Fibroblast of skin of abdomen (primary cell): ENCODE measurements around the gene GSK3A.
A peak's percentile ranks its signal among the peaks of the same experiment; 100 is the strongest.

Source experiments
- DNase-seq: peaks from one replicate; pipeline ENCODE4 v3.0.0-alpha.2; 2013

The GSK3A gene

DNA sequence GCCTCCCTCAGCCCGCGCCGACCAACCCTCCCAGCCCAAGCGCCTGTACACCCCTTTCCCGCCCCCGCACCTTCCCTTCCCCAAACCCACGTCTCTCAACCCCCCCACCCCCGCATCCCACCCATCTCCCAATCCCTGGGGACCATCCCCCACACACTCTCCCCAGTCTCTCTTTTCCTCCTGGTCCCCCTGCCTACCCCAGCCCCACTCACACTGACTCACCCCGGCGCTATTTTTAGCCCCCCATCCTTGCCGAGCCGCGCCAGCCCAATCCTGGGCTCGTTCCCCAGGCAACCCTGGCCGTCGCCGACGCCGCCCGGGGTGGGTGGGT, 38.4 kb upstream of the GSK3A start:
- peak; percentile 67 for DNase-seq

DNA sequence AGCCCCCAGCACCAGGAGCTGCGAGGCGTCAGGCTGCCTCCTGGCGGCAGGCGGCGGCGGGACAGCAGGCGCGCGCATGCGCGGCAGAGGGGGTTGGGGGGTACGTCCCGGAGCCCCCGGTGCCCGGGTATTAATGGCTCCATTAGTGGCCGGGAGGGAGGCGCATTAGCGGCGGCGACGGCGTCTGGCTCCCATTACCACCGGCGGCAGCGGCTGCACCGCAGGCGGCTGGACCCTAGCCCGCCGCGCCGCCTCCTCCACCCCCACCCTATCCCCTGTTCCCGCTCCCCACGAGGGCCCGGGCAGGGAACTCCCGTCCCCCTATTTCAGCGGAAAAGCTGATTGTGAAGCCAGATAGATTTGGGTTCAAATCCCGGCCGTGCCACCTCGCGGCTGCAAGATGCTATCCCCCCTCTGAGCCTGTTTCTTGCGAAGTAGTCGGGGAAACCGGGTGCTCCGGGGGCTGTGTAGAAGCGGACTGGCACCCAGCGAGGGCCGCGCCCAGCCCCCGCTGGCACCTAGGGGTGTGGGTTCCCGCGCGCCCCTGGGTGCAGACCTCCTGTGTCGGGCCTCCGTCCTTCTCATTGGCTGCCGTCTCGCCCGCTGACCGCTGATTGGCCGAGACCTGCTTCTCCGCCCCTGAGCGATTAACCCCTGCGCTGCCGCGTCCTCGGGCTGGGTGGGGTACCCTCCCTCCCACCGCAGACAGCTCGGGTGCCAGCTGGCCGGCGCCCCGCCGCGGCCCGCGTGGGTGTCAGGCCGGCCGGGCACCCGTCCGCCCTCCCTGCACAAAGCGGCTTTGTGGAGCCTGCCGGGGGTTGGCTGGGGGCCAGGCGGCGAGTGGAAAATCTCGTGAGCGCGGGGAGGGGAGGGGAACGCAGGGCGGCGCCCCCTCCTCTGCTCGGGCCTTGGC, 37.8 kb upstream of the GSK3A start:
- peak; percentile 93 for DNase-seq

DNA sequence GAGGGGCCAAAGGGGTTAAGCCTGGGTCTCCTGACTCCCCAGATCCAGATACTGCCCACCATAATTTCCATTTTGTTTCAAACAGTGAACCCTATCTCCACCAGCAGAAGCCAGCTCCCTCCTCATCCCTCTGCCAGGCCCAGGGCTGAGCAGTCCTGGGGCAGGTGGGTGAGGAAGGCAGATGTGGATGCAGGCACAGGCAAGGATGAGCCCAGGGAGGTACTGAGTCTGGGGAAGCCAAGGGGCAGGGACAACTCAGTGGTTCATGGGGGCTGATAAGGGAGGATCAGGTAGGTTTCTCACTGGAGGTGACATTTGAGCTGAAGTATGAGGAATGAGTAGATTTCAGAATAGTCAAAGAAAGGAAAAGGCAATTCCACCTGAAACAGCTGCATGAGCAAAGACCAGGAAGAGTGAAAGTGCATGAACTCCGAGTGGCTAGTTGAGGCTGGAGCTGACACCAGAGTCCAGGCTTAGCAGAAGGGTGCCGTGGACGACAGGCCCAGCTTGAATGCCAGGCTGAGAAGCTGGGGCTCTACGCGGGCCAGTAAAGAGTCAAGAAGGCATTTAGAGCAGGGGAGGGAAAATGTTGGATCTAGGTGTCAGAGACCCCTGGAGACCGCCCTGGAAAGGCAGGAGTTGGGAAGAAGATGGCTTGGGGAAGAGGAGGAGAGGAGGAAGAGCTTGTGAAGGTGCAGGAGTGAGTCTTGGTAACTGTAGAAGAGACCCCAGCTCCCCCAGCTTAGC, 36.9 kb upstream of the GSK3A start:
- DNase-seq = no peak

DNA sequence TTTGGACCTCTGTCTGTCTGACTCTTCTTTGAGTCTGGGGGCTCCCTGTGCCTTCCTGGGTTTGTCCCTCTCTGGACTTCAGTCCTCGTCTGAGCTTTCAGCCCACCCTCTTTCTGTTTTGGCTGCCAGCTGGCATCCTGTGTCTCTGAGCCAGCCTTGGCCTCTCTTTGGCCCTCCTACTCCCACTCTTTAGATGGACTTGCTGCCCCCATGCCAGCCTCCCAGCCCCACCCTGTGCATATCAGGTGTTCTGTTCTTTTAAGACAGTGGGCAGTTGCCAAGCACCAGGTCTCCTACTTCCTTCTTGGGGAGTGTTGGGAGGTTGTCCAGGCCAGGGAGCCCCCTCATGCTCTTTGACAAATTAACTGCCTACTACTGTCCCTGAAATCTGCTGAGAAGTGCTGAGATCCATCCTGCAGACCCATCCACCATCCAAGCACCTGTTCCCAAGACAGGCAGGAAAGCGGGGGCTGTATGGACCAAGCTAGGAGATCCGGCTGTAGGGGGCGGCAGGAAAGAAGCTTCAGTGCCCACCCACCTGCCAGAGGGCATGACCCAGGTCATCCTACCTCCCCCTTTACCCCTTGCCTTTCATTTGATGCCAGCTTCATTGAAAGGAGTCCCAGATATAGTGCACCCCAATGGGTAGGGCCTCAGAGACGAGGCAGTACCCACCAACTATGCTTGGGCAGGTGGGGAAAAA, 36.2 kb upstream of the GSK3A start:
- DNase-seq = no peak

DNA sequence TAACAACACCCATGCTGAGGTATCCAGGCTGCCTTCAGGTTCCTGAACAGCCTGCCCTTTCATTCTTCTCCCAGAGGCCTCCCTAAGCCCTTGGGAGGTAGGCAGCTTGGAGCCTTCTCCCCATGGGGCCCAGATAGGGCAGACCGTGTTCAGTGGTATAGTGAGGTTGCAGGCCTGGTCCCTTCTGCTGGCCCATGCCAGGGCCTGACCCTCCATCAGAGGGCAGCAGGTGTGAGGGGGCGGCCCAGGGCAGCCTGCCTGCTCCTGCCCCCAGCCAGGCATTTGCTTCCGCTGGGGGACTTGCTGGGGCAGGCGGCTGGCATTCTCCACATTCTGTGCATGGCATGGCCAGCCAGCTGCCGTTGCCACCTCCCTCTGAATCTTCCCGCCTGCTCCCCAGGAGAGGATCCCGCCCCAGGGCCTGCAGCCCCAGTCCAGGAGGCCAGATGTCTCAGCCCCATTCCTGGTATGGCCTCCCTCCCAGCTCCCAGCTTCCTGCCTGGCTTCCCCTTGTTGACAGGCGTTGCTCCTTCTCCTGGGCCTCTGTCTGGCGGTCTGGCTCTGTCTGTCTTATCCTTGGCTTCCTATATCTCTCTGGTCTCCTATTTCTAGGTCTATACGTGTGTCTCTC, 35.5 kb upstream of the GSK3A start:
- peak; percentile 41 for DNase-seq

DNA sequence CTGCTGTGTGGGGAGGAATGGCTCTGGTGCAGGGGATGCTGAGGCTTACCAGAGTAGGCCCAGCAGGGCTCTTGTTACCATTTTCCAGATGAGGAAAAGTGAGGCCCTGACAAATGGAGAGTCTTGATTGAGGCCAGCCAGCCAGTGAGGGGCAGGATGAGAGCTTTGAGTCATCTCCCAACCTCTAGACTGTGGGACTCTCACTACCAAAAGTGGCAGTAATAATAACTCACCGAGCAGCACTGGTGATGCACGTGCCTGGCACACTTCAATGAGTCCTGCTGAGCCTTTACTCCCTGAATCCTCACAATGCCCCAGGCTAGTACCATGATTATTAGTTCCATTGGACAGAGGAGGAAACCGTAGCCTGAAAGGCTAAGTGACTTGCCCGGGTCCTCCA, 34.4 kb upstream of the GSK3A start:
- DNase-seq = no peak

DNA sequence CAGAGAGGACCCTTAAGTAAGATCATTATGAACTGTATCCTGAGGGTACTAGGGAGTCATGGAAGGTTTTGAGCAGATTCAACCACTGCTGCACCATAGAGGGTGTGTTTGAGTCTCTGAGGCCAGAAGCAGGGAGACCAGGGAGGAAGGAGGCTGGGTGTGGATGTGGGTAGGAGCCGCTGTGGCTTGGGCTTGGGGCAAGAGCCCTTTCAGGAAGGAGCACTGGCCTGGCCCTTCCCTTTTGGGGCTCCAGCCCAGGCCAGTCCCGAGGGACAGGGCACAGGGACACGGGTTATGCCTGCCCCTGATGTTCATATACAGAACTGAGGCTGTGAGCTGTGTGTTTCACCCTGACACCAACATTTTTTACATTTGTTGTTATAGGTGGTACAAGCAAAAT, 33.9 kb upstream of the GSK3A start:
- DNase-seq = no peak

DNA sequence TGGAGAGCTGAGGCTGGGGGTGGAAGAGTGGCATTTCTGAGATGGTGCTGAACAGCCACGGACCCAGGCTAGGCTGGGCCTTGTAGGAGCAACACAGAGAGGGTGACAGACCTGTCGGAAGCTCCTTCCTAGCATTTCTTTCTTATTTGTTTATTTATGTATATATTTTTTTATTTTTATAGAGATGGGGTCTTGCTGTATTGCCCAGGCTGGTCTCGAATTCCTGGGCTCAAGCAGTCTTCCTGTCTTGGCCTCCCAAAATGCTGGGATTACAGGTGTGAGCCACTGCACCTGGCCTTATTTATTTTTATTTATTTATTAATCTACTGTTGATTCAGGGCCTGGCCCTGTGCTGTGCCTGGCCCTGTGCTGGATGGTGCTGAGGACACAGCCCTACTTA, 33.1 kb upstream of the GSK3A start:
- DNase-seq = no peak

DNA sequence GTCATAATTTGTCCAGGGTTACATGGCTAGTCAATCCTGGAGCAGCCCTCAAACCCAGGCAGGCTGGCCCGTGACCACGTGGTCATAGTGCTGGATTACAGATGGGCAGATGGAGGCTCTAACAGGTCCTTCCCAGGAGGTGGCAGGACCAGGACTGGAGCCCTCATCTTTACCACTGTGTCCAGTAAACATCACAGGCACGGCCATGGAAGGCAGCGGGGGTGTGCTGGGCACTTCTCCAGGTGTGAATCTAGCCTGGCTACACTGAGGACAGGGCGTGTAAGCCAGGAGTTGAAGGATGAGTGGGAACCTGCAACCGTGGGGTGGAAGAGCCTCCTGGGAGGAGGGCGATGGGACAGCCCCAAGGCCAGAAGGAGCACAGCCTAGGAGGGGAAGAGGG, 32.7 kb upstream of the GSK3A start:
- no peak for DNase-seq

DNA sequence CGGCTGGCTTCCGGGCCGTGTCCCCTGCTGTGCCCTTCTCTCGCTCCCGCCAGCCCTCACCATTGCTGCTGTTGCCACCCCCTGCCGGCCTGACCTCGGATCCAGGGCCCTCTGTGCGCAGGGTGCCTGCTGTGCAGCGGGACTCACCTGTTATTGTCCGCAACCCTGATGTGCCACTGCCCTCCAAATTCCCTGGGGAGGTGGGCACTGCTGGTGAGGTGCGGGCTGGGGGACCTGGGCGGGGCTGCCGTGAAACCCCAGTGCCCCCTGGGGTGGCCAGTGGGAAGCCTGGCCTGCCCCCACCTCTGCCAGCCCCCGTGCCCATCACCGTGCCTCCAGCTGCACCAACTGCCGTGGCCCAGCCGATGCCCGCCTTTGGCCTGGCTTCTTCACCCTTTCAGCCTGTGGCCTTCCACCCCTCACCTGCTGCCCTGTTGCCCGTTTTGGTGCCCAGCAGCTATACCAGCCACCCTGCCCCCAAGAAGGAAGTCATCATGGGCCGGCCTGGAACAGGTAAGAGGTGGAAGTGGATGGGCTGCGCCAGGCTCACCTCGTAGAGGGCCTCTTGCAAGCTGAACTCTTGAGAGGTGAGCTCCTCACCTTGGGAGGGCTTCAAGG, 31.8 kb upstream of the GSK3A start:
- no peak for DNase-seq

DNA sequence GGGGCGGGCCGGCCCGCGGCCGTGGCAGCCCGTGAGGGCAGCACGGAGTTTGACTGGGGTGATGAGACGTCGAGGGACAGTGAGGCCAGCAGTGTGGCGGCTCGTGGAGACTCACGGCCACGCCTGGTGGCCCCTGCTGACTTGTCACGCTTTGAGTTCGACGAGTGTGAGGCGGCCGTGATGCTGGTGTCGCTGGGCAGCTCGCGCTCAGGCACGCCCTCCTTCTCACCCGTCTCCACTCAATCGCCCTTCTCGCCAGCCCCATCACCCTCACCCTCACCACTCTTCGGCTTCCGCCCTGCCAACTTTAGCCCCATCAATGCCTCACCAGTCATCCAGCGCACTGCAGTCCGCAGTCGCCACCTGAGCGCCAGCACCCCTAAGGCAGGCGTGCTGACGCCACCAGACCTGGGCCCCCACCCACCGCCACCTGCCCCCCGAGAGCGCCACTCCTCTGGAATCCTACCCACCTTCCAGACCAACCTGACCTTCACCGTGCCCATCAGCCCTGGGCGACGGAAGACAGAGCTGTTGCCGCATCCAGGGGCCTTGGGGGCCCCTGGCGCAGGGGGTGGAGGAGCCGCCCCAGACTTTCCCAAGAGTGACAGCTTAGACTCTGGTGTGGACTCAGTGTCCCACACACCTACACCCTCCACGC, 31.1 kb upstream of the GSK3A start:
- no peak for DNase-seq

DNA sequence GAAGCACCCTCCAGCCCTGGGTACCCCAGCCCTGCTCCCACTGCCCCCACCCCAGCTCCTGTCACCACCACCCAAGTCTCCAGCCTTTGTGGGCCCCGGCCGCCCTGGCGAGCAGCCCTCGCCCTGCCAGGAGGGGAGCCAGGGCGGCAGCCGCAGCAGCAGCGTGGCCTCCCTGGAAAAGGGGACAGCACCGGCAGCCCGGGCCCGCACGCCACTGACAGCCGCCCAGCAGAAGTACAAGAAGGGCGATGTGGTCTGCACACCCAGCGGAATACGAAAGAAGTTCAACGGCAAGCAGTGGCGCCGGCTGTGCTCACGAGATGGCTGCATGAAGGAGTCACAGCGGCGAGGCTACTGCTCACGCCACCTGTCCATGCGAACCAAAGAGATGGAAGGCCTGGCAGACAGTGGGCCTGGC, 30.6 kb upstream of the GSK3A start:
- no peak for DNase-seq

DNA sequence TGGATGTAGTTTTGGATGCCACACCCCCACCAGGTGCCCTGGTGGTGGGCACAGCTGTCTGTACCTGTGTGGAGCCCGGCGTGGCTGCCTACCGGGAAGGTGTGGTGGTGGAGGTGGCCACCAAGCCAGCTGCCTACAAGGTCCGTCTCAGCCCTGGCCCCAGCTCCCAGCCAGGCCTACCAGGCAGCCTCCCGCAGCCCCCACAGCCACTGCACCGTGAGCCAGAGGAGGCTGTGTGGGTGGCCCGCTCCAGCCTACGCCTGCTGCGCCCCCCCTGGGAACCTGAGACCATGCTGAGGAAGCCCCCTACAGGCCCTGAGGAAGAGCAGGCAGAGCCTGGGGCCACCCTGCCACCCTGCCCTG, 30.1 kb upstream of the GSK3A start:
- no peak for DNase-seq

DNA sequence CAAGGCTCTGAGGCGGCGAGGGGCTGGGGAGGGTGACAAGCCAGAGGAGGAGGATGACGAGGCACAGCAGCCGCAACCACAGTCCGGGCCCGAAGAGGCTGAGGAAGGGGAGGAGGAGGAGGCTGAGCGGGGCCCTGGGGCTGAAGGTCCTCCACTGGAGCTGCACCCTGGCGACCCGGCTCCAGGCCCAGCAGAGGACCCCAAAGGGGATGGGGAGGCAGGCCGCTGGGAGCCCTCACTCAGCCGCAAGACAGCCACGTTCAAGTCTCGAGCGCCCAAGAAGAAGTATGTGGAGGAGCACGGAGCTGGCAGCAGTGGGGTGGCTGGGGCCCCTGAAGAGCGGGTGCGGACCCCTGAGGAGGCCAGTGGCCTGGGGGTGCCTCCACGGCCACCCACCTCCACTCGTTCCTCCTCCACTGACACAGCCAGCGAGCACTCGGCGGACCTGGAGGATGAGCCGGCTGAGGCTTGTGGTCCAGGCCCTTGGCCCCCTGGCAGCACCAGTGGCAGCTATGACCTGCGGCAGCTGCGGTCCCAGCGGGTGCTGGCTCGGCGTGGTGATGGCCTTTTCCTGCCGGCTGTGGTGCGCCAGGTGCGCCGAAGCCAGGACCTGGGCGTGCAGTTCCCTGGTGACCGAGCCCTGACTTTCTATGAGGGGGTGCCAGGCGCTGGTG, 29.6 kb upstream of the GSK3A start:
- DNase-seq = no peak

DNA sequence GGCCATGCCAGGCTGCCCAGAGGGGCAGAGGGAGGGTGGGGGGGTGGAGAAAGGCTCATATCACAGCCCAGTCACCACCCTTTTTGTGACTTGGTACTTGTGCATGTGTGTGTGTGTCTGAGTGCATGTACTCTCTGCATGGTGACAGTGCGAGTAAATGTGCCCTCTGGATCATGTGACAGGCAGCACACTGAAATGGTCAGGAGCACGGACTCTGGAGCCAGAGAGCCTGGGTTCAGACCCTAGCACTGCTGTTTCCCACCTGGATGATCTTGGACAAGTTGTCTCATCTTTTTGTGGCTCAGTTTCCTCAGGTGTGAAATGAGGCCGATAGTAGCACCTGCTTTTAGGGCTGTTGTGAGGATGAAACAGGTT, 28.6 kb upstream of the GSK3A start:
- DNase-seq = no peak

DNA sequence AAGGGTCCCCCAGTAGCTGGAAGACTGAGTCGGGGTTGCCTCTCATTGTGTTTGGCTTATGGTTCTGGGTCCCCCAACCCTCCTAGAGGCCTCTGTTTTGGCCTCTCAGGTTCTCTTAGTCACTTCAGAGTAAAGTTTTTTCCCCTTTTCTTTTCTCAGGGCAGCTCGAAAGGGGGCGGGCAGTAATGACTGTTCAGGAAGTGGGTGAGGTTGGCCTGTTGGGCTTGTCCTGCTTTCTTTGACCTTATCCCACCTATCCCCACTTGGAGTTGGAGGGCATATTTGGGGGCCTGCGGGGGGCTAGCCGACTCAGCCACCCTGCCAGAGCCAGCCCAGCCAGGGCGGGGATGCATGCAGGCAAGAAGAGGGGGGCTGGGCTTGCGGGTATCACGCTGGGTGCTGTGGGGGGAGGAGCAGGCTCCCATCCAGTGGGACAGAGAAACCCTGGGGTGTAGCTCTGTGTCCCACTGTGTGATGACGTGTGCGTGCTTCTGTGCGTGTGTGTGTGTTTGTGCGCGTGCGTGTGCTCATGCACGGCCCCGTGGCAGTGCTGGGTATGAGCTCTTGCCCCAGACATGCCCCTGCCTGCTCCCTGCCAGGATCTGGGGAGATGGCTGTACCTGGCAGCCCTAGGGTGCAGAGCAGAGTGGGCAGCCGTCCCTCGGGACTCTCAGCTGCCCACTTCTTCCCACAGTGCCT, 28.1 kb upstream of the GSK3A start:
- DNase-seq = peak; percentile 55

DNA sequence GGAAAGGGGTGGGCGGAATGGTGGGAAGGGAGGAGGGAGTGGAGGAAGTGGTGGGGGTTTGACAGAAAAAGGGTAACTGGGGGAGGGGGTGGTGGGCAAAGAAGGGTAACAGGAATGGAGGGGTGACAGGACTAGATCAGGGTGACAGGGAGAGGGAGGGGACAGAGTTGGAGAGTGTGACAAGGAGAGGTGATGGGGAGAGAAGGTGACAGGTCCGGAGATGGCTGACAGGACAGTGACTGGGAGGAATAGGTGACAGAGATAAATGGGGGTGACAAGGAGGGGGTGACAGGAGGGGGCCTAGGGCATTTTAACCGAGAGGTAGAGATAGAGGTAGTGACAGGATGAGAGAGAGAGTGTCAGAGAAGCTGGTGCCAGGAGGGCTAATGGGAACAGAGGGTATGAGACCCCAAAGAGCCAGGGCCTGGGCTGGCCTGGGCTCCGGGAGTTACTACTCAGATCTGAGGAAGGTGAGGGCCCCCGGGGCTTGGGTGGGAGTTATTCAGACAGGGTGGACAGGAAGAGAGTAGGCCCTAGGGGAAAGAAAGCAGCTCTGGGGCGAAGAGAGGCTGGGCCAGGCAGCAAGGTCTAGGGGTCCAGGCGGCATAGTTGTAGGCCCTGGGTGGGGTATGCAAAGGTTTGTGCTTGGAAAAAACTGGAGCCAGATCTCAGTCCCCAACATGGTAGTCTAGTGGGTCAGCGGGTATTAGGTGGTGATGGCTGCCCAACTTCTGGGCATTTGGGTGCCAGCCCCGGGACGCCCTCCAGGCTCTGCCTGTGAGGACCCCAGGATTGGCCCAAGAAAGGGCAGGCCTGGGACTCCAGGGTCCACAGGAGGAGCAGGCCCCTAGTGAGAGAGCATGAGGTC, 27.3 kb upstream of the GSK3A start:
- no peak for DNase-seq

DNA sequence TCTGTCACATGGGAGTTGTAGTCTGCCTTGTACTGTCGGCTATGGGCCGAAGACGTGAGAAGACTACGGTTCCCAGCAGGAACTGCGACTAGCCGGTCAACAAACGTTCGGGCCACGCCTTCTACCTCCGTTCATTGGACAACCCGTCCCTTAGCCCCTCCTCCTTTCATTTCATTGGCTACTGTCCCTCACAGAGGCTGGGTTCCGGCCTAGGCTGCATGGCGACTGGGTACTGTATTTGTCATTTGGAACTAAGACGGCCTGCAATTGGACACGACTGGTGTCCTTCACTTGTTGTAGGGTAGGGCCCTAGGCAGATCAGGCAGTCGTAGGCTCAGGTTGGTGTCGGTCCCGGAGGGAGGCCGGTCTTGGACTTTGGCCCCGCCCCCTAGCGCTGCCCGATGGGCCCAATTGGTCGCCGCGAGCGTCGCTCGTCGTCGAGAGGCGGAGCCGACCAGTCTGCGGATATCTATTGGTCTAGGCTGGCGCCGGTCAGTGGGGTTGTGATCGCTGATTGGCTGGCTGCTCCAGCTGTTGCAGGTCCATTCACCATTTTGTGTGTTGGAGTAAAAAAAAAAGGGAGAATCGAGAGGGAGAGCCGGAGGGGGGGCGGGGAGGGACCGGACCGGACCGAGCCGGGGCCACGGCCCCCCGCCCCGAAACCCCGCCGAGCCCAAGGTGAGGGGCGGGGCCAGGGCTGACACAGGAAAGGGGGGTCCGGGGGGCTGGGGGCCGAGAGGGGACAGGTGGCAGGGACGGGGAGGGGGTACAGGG, 26.5 kb upstream of the GSK3A start, which contains the start of gene CIC:
CIC (plus strand) TSS at position 549 of the 774 bp plus-strand sequence. CDS start 2,532 bp downstream, outside the sequence.
- DNase-seq = peak; percentile 100
